Peyer's patch (tissue), 4 donors: Measurements from ENCODE around the gene MGLL. TPM values are rescaled to one million over a fixed set of nuclear protein-coding genes. Genes with fewer than 3 reads are reported as not detected.
"Not testable (repeated sequence)": the region's sequence is repeated elsewhere in the genome, so short reads cannot be mapped to it uniquely, and the experiment has no call there.

Source experiments
- DNase-seq, 3 donors: peaks; one replicate each; pipeline ENCODE4 v3.0.0-alpha.2; 2017 to 2019
- H3K27ac ChIP-seq, 4 donors: fragments of 200-600 bp; sonication (generic); one replicate each; pipeline ENCODE4 v1.5.1; 2016 to 2019
- H3K27me3 ChIP-seq, 2 donors: fragments of 200-600 bp; sonication (generic); one replicate each; pipeline ENCODE4 v1.5.1; 2019
- H3K36me3 ChIP-seq, 3 donors: fragments of 200-600 bp; sonication (generic); one replicate each; pipeline ENCODE4 v1.5.1; 2016 to 2019
- H3K4me1 ChIP-seq, 4 donors: fragments of 200-600 bp; sonication (generic); one replicate each; pipeline ENCODE4 v1.5.1; 2016 to 2019
- H3K4me3 ChIP-seq, 4 donors: fragments of 200-600 bp; sonication (generic); 1 replicate in 3 of 4; 2 replicates in 1 of 4; pipeline ENCODE4 v1.5.1; 2016 to 2019; ENCODE audit warnings: mild to moderate bottlenecking in 1 of 4
- H3K9me3 ChIP-seq, 4 donors: fragments of 200-600 bp; sonication (generic); one replicate each; pipeline ENCODE4 v1.5.1; 2016 to 2019; ENCODE audit warnings: mild to moderate bottlenecking in 1 of 4
- POLR2A ChIP-seq, 2 donors: fragments of 450-650 bp; IDR thresholded peaks; one replicate each; pipeline ENCODE4 v1.5.1; 2017; ENCODE audit warnings: antibody characterized with exemption in 2 of 2, mild to moderate bottlenecking in 2 of 2, moderate library complexity in 2 of 2
- total RNA-seq, 4 donors: library from RNA; depleted of rRNA; stranded (reverse); fragments of >200 nt; gene quantifications; one replicate each; pipeline ENCODE4 v1.1.0, GENCODE V29; 2016
- TF ChIP-seq, protein P1 (sequence below), 6 experiments: fragments of 450-650 bp in 4 of 6; fragments of 200-600 bp in 2 of 6; sonication (generic) in 1 of 6; IDR thresholded peaks; one replicate each; pipeline ENCODE4 v1.5.1; 2017 to 2019; ENCODE audit warnings: antibody characterized with exemption in 6 of 6, mild to moderate bottlenecking in 3 of 6, moderate library complexity in 1 of 6

The MGLL gene
- total RNA-seq, 4 donors from 2014 or later: 56.1 to 180 (median 143) TPM

DNA sequence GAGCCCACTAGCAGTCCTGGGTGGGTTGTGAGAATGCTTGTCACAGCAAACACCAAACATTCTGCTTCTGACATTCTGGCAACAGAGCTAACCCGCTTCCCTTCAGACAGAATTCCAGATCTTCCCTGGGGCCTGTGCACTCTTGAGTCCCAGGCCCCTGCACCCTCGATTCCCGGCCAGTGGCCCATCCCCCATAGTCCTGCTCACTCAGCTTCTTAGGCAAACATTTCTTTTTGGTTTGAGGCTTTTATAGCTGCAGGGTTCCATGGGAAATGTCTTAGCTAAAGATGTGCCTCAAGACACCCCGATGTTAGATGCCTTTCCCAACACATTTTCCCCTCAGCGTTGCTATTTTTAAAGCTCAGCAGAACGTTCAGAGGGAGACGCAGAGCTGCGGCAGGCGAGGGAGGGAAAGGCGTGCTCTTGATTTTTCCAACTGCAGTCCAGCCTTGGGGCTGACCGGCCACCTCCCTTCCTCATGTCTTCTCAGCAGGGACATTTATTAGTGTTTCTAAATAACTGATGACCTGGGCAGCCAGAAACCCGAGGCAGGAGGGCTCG, 114.4 kb downstream of the MGLL start:
- peak in 2 of 3 donors; percentile 24 to 28 for DNase-seq
- H3K4me3 ChIP-seq: no peak overlapping the region
- peaks cover 0 to under 1% (median 0%) of the 10 kb centered on the region in 4 donors for H3K4me1 ChIP-seq
- H3K9me3 ChIP-seq: no peaks in the 10 kb centered on the region
- peaks cover 0 to 31% (median 0%) of the 10 kb centered on the region in 3 donors for H3K36me3 ChIP-seq
- no peaks in the 10 kb centered on the region for H3K27me3 ChIP-seq
- TF ChIP-seq POLR2A (IDR thresholded peaks at IDR 0.05): no peak
- TF ChIP-seq, protein P1, sequence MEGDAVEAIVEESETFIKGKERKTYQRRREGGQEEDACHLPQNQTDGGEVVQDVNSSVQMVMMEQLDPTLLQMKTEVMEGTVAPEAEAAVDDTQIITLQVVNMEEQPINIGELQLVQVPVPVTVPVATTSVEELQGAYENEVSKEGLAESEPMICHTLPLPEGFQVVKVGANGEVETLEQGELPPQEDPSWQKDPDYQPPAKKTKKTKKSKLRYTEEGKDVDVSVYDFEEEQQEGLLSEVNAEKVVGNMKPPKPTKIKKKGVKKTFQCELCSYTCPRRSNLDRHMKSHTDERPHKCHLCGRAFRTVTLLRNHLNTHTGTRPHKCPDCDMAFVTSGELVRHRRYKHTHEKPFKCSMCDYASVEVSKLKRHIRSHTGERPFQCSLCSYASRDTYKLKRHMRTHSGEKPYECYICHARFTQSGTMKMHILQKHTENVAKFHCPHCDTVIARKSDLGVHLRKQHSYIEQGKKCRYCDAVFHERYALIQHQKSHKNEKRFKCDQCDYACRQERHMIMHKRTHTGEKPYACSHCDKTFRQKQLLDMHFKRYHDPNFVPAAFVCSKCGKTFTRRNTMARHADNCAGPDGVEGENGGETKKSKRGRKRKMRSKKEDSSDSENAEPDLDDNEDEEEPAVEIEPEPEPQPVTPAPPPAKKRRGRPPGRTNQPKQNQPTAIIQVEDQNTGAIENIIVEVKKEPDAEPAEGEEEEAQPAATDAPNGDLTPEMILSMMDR (IDR thresholded peaks at IDR 0.05): no peak
- H3K27ac ChIP-seq: peak overlapping the region in 1 of 4 donors; percentile 47

GRCh38 chr3:127706785-127707351, 115.4 kb downstream of the MGLL start:
- Histone ChIP-seq H3K4me1 (peaks cover 0 to 6% (median 0%) of the 10 kb centered on the region in 4 donors), H3K27me3 (no peaks in the 10 kb centered on the region), H3K36me3 (peaks cover 0 to 25% (median 0%) of the 10 kb centered on the region in 3 donors), H3K4me3 (no peak overlapping the region), H3K27ac (peak overlapping the region in 1 of 4 donors; percentile 47), H3K9me3 (no peaks in the 10 kb centered on the region)
- DNase-seq: peak in 2 of 3 donors; percentile 32 to 36
- TF ChIP-seq POLR2A (IDR thresholded peaks at IDR 0.05): no peak

DNA sequence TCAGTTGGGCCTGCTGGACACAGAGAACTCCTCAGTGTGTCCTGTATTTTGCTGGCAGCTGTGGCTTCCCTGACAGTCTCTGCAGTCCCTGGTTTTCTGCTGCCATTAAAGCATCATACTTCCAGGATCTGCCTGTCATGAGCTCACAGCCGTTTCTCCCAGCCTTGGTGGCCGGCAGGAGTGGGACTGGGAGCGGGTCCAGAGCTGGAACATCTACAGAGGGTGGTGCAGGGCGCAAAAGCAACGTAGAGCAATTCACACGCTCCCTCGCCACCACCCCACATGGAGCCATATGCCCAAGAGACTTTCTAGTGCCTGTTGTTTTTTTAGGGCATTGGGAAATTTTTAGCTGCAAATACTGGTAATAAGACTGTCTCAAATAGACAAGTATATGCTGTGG, 116.0 kb downstream of the MGLL start:
- Histone ChIP-seq H3K4me3 (no peak overlapping the region), H3K36me3 (peaks cover 0 to 25% (median 0%) of the 10 kb centered on the region in 3 donors), H3K4me1 (peaks cover 0 to 6% (median 0%) of the 10 kb centered on the region in 4 donors), H3K27me3 (no peaks in the 10 kb centered on the region), H3K9me3 (no peaks in the 10 kb centered on the region), H3K27ac (no peak overlapping the region)
- TF ChIP-seq, protein P1 (IDR thresholded peaks at IDR 0.05): no peak
- TF ChIP-seq POLR2A (IDR thresholded peaks at IDR 0.05): no peak
- peak in 2 of 3 donors; percentile 24 to 37 for DNase-seq

- peaks cover 0 to 25% (median 0%) of the 10 kb centered on the region in 3 donors for H3K36me3 ChIP-seq
- H3K4me3 ChIP-seq, H3K27me3 ChIP-seq, H3K9me3 ChIP-seq, H3K4me1 ChIP-seq, H3K27ac ChIP-seq: not testable (repeated sequence)
- DNase-seq: peak in 1 of 3 donors; percentile 32
Observed at GRCh38 chr3:127704840-127705239, 117.5 kb downstream of the MGLL start.

DNA sequence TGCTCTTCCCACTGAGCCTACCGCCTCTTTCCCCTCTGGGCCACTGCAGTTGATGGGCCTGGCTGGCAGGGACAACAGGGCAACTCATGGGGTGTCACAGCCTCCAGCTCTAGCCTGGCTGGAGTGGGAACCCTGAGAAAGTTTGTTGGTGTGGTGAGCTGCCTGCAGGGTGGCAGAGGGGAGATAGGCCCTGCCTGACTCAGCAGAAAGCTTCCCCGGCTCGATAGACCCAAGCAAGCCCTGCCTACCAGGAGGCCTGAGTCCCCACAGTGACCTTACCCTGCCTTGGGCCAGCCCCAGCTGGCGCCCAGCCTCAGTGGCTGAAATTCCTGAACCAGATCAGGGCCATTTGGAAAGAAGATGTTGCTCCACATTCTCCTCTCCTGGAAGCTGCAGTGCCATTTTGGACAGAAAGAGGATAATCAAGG, 120.2 kb downstream of the MGLL start:
- DNase-seq: no peak

GRCh38 chr3:127701280-127701911, 120.9 kb downstream of the MGLL start:
- TF ChIP-seq, protein P1 (IDR thresholded peaks at IDR 0.05): no peak
- TF ChIP-seq POLR2A (IDR thresholded peaks at IDR 0.05): no peak
- H3K4me3 ChIP-seq: no peak overlapping the region
- peak in 1 of 3 donors; percentile 36 for DNase-seq
- no peaks in the 10 kb centered on the region for H3K27me3 ChIP-seq
- peak overlapping the region in 2 of 4 donors; percentile 4 to 16 for H3K27ac ChIP-seq
- no peaks in the 10 kb centered on the region for H3K9me3 ChIP-seq
- H3K36me3 ChIP-seq: peaks cover 0 to 16% (median 0%) of the 10 kb centered on the region in 3 donors
- H3K4me1 ChIP-seq: peaks cover 0 to 38% (median 0%) of the 10 kb centered on the region in 4 donors

More for the DNA sequence above, 120.2 kb downstream of the MGLL start:
- TF ChIP-seq POLR2A (IDR thresholded peaks at IDR 0.05): no peak
- TF ChIP-seq, protein P1 (IDR thresholded peaks at IDR 0.05): no peak
- peak overlapping the region in 2 of 4 donors; percentile 4 to 16 for H3K27ac ChIP-seq
- no peak overlapping the region for H3K4me3 ChIP-seq
- peaks cover 0 to 16% (median 0%) of the 10 kb centered on the region in 3 donors for H3K36me3 ChIP-seq
- no peaks in the 10 kb centered on the region for H3K9me3 ChIP-seq
- no peaks in the 10 kb centered on the region for H3K27me3 ChIP-seq
- H3K4me1 ChIP-seq: peaks cover 0 to 30% (median 0%) of the 10 kb centered on the region in 4 donors
